Stimulated activated naive CD4-positive, alpha-beta T cell treated with Interleukin-2 at 50 U/mL for 16 hours (primary cell): Measurements from ENCODE around the gene CREM.

Experiments used
- DNase-seq: peaks from one replicate; lab custom pipeline; 2025; lab: John Stamatoyannopoulos, UW

The CREM gene

DNA sequence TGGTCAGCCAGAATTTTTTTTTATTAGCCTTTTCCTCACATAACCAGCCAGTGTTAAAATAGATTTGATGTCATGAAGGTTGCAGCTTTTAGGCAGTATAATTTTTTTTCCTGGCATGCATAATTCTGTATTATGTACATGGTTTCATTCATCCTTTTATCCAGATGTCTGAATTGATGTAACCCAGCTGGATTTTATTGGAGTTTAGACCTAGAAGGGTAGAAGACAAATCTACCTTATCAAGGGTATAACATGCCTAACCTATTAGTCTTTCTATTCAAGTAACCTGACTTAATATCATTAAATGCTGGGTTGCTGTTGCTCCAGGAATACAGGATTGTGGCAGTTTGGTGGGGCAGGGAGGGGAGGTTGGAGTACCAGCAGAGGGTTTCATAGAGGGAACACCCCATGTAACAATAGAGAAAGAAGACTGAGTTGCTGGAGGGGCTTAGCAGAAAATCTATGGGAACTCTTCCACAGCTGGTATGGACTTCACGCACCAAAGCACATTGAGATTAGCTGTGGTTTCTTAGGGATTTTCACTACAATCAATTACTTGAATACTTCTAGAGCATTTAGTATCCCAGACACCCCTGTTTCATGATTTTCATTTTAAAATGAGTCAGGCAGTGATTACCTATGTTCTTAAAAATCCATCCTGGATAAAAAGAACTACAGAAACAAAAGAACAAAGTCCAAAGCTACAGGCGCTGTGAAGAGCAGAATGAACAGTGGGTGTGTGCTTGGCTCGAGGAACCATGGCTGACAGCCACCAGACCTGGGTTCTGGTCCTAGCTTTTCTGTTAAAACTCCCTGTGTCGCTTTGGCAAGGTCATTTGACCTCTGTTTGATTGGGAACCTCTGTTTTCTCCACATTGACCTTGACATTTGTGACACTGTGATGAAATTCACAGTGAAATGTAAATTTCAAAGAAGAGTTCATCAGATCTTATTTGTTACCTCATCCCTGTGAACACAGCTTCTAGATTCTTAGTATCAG, 93.5 kb downstream of the CREM start:
- DNase-seq, result no peak

DNA sequence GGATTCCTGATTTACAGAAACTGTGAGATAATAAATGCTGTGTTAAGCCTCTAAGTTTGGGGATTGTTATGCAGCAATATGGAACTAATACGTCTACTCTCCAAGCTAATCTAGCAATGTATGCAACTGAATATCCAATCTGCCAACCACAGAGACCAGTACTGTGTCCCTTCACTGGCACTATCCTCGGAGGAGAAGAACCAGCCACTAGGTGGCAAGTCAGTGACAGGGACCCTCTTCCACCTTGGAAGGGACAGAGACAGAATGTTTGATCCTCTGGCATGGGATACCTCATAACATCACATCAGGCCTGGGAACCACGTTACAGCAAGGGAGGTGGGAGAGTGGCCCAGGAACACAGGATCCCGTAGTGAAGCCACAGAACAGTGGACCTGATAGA, 96.4 kb downstream of the CREM start:
- DNase-seq, result no peak

DNA sequence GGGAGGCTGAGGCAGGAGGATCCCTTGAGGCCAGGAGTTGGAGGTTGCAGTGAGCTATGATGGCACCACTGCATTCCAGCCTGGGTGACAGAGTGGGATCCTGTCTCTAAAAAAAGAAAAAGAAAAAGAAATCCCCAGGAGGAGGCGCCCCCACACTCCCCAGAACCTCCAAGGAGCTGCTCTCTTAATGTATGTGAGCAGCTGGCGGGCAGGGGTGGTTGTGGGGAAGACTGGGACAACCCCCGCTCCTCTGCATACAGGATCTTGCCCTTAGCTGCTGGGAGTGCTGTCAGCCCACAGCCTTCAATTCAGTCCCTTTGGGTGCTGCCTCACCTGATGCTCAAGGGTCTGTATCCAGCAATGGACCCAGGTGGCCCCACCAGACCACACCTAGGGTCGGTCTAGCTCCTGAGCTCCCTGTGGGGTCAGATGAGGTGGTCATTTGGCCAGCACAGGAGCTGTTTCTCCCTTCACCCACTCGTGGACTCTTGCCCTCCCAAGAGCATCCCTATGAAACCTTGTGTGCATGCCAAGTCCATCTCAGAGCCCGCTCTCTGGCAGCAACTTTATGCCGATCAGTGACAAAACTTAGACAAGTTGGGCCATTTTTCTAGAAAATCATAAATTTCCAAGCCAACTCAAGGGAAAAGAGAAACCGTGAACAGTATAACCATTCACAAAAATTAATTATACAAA, 97.5 kb downstream of the CREM start:
- no peak for DNase-seq

DNA sequence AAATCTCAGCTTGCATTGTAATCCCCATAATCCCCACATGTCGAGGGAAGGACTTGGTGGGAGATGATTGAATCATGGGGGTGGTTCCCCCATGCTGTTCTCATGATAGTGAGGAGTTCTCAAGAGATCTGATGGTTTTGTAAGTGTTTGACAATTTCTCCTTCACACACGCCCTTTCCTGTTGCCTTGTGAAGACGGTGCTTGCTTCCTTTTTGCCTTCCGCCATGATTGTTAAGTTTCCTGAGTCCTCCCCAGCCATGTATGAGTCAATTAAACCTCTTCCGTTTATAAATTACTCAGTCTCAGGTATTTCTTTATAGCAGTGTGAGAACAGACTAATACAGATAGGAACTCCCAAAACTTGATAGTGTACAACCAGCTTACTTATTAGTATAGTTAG, 98.6 kb downstream of the CREM start:
- no peak for DNase-seq

DNA sequence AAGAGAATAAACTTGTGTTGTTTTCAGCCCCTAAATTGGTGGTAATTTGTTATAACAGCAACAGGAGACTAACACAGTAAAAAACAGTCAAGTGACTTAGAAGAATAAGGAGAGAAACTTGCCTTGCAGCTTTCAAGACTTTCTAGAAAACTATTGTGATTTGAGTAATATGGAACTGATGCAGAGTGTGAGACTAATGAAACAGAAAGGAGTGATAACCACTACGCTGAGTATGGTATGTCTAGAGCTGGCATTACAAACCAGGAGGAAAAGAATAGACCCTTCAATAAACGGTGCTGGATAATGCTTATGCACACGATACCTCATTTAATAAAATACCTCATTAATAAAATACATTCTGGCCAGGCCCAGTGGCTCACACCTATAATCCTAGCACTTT, 99.9 kb downstream of the CREM start:
- DNase-seq, result no peak

DNA sequence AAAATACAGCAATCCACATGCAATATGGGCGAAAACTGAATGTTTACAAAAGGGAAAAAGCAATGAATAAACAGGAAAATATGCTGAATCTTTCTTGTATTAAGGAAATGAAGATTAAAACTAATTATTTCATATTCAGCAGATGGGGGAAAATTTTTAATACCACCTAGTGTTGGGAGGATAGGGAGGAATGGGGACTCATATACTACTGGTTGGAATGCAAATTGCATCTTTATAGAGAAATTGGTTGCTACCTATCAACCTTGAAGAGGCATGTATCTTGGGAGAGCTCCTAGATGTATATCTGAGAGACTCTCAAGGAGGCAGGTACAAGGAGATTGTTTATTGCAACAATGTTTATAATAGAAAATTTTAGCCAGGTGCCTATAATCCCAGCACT, 101.4 kb downstream of the CREM start:
- DNase-seq, result no peak

DNA sequence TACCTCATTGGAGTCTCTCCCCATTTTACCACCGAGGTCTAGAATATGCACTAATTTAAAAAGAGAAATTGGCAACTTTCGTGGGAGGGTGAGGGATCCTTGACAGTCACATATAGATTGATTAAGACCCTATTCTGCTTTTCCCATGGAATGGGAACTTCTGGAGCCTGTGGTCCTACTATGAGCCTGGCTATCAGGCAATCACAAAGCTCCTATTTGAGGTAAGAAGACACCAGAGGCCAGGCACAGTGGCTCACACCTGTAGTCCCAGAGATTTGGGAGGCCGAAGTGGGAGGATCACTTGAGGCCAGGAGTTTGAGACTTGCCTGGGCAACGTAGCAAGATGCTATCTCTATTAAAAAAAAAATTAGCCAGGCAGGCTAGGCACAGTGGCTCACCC, 105.0 kb downstream of the CREM start:
- DNase-seq, result no peak

DNA sequence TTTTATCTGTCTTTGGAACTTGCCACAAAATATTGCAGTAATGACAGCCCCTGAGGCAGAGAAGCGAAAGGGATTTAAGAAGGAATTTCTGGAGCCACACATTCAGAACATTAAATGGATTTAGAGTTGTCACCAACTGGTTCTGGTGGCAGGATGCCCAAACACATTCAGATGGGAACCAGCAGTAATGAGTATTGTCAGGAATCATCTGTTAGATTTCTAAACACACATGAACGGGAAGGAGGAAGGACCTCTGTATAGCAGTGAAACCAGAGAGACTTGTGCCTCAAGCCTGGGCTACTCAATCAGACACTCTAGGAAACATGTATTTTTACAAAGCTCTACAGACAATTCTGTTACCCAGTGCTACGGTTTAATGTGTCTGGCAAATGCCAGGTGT, 105.9 kb downstream of the CREM start:
- no peak for DNase-seq

DNA sequence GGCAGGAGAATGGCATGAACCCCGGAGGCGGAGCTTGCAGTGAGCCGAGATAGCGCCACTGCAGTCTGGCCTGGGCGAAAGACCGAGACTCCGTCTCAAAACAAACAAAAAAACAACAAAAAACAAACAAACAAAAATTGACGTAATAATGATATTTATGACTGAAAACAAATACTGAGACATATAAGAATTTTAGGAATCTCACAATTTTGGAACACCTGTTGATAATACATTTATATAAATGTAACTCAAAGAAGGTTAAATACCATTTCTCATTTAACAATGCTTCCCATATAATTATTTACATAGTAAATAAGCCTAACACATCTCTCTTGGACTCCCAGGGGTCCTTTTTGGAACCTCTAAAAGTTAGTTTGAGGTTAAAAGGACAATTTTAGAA, 107.4 kb downstream of the CREM start:
- no peak for DNase-seq

DNA sequence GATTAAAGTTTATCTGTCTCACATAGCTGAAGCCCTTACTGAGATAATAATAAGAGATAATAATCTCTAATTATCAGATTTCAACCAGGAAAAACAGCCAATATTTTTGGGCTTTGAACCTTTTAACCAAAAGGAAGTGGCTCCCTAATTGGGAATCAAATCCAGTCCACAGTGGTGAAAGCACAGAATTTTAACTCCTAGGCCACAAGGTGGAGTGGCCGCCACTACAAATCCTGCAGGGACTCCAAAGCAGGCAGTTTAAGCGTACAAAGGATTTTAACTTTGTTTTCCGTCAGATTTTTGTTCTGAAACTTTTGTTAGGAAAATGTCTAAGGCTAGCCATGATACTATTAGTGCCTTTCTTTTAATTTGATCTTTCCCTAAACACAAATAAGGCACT, 110.1 kb downstream of the CREM start:
- DNase-seq, result no peak

DNA sequence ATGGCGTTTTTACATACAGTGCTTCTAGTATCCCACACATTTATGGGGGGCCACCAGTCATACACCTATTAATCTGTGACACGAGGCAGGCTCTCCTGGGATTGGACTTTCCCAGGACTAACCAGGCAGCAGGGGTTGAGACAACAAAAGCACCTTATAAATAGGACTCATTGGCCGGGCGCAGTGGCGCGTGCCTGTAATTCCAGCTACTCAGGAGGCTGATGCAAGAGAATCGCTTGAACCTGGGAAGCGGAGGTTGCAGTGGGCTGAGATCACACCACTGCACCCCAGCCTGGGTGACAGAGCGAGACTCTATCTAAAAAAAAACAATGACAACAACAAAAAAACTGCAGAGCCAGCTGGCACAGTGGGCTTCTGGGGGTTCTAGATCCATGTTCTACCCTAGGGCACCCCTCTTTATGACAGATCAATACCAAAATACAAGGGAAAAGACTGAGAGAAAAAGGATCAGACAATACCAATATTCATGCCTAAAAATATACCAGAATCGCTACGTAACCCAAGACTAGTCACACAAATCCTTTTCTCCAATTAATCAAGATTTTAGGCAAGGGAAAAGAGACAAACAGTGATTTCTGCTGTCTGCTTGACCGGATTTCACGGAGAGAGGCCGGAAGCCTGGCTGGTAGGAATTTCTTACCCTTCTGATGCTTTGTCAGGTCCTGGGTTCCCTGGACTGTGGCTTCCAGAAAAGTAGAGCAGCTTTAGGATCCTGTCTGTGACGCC, 111.3 kb downstream of the CREM start:
- DNase-seq, result no peak

DNA sequence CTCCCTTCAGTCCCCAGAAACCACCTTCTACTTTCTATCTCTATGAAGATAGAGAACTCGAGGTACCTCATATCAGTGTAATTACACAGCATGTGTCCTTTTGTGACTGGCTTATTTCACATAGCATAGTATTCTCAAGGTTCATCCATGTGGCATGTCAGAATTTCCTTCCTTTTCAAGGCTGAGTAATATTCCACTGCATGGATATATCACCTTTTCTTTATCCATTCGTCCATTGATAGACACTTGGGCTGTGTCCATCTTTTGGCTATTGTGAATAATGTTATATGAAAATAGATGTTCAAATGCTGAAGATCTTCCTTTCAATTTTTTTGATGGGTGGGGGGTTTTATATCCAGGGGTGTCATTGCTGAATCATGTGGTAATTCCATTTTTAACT, 117.9 kb downstream of the CREM start:
- no peak for DNase-seq

DNA sequence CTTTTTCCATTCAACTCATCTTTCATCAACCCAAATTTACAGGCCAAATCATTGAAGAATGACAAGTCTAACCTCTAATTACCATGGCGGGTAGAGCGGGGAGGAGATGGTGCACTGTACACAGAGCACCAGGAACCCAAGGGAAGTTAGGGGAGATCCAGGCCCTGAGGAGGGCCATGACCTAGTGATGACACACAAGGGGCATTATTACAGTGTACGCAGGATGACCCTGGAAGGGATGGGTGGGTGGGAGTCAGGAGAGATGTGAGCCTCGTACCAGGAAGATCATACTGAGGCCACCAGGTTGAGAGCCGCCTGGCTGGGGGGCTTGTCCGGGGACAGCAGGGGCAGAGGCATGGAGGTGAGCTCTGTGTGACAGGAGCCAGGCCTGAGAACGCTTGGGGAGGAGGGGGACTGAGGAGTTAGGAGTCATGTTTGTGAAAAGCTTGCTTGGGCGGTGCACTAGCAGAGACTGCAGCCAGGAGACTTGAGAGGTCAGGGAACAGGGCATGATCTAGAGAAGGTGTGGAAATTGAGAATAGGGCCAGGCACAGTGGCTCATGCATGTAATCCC, 120.2 kb downstream of the CREM start:
- no peak for DNase-seq

DNA sequence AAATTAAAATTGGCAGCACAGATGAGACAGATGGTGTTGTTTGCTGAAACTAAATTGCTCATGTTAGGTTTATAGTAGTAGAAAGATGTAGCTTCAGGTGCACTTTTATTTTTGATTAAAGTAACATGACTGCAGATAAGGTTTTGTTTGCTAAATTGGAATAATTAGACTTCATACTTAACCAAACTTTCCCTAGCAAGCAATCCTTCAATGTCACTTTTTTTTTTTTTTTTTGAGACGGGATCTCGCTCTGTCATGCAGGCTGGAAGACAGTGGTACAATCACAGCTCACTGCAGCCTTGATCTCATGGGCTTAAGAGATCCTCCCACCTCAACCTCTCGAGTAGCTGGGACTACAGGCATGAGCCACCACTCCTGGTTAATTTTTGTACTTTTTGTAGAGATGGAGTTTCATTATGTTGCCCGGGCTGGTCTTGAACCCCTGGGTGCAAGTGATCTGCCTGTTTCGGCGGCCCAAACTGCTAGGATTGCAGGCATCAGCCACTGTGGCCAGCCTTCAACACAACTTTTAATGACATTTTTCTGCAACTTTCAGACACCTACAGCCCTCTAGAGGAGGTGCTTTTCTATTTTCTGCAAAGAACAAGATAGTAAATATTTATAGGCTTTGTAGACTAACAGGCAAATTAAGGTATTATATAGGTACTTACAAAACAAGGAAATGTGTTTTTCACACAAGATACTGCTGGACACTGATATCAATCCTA, 124.9 kb downstream of the CREM start:
- DNase-seq, result no peak

DNA sequence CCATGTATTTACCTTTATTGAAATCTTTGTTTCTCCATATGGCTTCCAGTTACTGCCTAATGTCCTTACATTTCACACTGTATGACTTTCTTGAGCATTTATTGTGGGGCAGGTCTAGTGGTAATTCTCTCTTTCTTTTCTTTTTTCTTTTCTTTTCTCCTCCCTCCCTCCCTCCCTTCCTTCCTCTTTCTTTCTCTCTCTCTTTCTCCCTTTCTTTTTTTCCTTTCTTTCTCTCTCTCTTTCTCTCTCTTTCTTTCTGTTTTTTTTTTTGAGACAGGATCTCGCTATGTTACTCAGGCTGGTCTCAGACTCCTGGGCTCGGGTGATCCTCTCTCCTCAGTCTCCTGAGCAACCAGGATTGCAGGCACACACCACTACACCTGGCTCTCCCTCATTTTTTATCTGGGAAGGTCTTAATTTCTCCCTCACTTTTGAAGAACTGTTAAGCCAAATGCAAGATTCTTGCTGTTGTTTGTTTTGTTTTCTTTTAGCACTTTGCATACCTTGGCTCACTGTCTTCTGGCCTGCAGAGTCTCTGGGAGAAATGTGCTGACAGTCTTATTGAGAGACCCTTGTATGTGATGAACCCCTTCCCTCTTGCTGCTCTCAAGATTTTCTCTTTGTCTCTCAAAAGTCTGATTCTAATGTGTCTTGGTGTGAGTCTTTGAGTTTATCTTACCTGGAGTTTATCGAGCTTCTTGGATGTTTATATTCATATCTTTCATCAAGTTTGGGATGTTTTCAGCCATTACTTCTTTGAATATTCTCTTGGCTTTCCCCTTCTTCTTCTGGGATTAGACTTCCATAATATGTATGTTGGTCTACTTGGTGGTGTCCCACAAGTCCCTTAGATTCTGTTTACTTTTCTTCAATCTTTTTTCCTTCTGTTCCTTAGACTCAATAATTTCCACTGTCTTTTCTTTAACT, 130.7 kb downstream of the CREM start:
- no peak for DNase-seq

DNA sequence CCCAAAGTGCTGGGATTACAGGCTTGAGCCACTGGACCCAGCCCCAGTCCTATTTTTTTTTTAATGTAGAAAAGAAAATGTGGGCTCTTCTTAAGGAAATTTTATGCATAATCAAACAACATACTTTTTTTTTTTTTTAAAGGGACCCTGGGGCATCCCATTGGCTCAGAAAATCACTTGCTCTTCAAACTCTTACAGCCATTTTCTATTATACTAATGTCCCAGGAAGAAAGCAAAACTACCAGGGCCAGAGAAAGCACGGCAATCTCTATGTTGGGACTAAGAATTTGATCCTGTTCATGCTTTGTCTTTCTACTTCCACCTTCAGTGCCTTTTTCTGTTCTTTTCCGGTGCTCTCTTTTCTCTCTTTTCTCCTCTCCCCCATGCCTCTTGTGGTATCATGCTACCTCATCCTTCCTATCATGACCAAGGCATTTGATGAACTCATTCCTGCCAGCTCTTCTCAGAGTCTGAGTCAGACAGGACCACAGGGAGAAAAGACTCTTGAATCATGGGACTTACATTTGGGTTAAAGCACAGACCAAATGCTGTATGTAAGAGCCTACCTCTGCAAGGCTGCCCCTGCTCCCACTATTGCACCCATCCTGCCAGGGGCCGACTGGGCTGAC, 133.2 kb downstream of the CREM start:
- DNase-seq, result no peak

DNA sequence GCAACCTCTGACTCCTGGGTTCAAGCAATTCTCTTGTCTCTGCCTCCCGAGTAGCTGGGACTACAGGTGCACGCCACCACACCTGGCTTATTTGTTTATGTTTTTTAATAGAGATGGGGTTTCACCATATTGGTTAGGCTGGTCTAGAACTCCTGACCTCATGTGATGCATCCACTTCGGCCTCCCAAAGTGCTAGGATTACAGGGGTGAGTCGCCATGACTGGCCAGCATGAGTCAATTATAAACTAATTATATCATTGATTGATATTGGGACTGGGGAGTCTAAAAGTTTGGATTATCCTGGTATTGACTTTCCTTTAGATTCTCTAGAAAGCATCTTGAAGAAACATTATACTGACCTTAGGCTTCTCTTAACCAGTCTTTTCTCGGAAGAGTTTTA, 135.8 kb downstream of the CREM start:
- DNase-seq, result no peak
